MCF 10A (cell line): Measurements from ENCODE around the gene ZNF407. TPM values are rescaled to one million over a fixed set of nuclear protein-coding genes. Genes with fewer than 3 reads are reported as not detected.

Experiments used
- BruUV-seq: library from RNA; stranded (reverse); fragments of 400-500 nt; replicated peaks from 2 replicates; lab custom pipeline; 2021; lab: Mats Ljungman, UMichigan
- CTCF ChIA-PET: fragments of 300-600 bp; sonication (Branson Sonifier 250); formaldehyde crosslinking; extraction: SDS; loops from one replicate; lab custom pipeline; 2021; ENCODE audit warnings: antibody characterized with exemption, inconsistent platforms; lab: Yijun Ruan, JAX
- POLR2A ChIA-PET: fragments of 300-600, 350-650 bp; sonication (Branson Sonifier 250); formaldehyde crosslinking; extraction: SDS; loops from one replicate; lab custom pipeline; 2020; ENCODE audit warnings: antibody characterized with exemption, inconsistent platforms; lab: Yijun Ruan, JAX
- DNase-seq: peaks from one replicate; pipeline ENCODE4 v3.0.0-alpha.2; 2018; ENCODE audit not compliant: unreplicated experiment
- H3K27ac Mint-ChIP-seq: one replicate; pipeline ENCODE4 v1.8.0; 2022; ENCODE audit warnings: mild to moderate bottlenecking, low read depth, mixed read lengths; ENCODE audit not compliant: unreplicated experiment
- H3K27me3 Mint-ChIP-seq: one replicate; pipeline ENCODE4 v1.8.0; 2022; ENCODE audit warnings: mixed read lengths; ENCODE audit not compliant: insufficient read depth, unreplicated experiment
- H3K36me3 Mint-ChIP-seq: one replicate; pipeline ENCODE4 v1.8.0; 2022; ENCODE audit warnings: mild to moderate bottlenecking, moderate library complexity, mixed read lengths; ENCODE audit not compliant: insufficient read depth, unreplicated experiment
- H3K4me1 Mint-ChIP-seq: one replicate; pipeline ENCODE4 v1.8.0; 2022; ENCODE audit warnings: mixed read lengths; ENCODE audit not compliant: insufficient read depth, unreplicated experiment
- H3K4me3 Mint-ChIP-seq: one replicate; pipeline ENCODE4 v1.8.0; 2022; ENCODE audit warnings: mild to moderate bottlenecking, moderate library complexity, mixed read lengths; ENCODE audit not compliant: unreplicated experiment
- H3K9me3 Mint-ChIP-seq: one replicate; pipeline ENCODE4 v1.8.0; 2022; ENCODE audit warnings: mixed read lengths; ENCODE audit not compliant: unreplicated experiment
- intact Hi-C: fragments of 100-400 bp; cut with micrococcal nuclease; formaldehyde crosslinking; loops from 2 replicates; pipeline ENCODE4 v1.14.1; 2022
- total RNA-seq: library from RNA; stranded (reverse); gene quantifications from 2 replicates; pipeline ENCODE4 v1.2.3, GENCODE V29; 2022
- TF ChIP-seq, protein P1 (sequence below): fragments of 200-600 bp; IDR thresholded peaks from one replicate; pipeline ENCODE4 v1.8.0; 2022; ENCODE audit warnings: antibody characterized with exemption, mild to moderate bottlenecking; ENCODE audit not compliant: unreplicated experiment

The ZNF407 gene
- total RNA-seq, 1 experiment from 2014 or later = 9.5 TPM

DNA sequence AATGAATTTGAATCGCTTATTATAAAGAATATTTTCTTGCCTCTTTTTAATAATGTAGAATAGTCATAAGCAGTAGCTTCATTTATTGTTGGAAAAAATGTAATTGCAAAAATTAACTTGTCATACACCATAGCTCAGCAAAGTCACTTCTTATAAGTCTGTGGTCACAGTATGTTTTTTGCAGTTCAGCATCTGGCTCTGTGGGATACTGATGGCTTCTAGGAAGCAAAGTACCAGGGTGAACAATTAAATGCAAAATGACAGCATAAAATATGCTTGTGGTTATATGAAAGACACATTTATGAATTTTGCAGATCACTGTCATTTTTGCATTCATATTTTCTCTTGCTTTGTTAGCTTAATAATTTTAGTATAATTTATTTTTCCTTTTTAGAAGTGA is 116.5 kb downstream of the ZNF407 start:
- Mint-ChIP-seq H3K27ac (no peak overlapping the region), H3K4me1 (peaks cover 5% of the 10 kb centered on the region), H3K27me3 (no peaks in the 10 kb centered on the region), H3K9me3 (no peaks in the 10 kb centered on the region), H3K36me3 (no peaks in the 10 kb centered on the region), H3K4me3 (no peak overlapping the region)
- no peak for DNase-seq
- POLR2A ChIA-PET = interaction anchor here (0.7 kb wide), 1 partner anchor 19 kb away, joined by 3 read pairs; no protein-coding TSS in a partner anchor
- no TSS peak for BruUV-seq
- CTCF ChIA-PET = interaction anchor here (0.9 kb wide), 1 partner anchor 23 kb away, joined by 3 read pairs; no protein-coding TSS in a partner anchor
- intact Hi-C loops = no loop called here
- TF ChIP-seq, protein P1, sequence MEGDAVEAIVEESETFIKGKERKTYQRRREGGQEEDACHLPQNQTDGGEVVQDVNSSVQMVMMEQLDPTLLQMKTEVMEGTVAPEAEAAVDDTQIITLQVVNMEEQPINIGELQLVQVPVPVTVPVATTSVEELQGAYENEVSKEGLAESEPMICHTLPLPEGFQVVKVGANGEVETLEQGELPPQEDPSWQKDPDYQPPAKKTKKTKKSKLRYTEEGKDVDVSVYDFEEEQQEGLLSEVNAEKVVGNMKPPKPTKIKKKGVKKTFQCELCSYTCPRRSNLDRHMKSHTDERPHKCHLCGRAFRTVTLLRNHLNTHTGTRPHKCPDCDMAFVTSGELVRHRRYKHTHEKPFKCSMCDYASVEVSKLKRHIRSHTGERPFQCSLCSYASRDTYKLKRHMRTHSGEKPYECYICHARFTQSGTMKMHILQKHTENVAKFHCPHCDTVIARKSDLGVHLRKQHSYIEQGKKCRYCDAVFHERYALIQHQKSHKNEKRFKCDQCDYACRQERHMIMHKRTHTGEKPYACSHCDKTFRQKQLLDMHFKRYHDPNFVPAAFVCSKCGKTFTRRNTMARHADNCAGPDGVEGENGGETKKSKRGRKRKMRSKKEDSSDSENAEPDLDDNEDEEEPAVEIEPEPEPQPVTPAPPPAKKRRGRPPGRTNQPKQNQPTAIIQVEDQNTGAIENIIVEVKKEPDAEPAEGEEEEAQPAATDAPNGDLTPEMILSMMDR = no peak

DNA sequence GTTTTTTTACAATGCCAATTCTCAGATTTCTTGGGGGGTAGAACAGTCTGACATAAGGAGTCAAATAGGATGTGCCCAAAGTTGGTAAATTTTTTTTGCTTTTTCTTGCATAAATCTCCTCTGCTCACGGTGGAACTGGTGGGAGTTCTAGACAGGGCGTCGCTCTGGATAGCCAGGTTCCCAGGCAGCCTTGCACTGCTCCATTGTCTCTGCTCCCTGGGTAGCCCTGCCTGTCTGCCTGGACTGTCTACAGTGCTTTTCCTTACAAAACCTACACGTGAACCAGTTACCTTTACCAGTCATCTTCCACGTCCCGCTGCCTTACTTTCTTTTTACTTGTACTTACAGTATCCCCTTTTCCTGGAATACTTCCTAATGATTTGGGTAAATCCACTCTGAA is 117.1 kb downstream of the ZNF407 start:
- CTCF ChIA-PET = no interaction called here
- POLR2A ChIA-PET = interaction anchor here (0.6 kb wide), 1 partner anchor 99 kb away, joined by 3 read pairs; no protein-coding TSS in a partner anchor
- Mint-ChIP-seq H3K4me3 (no peak overlapping the region), H3K36me3 (no peaks in the 10 kb centered on the region), H3K4me1 (peaks cover 5% of the 10 kb centered on the region), H3K27me3 (no peaks in the 10 kb centered on the region), H3K27ac (no peak overlapping the region), H3K9me3 (no peaks in the 10 kb centered on the region)
- TF ChIP-seq, protein P1 = no peak
- no peak for DNase-seq
- BruUV-seq = no TSS peak
- intact Hi-C loops = no loop called here

DNA sequence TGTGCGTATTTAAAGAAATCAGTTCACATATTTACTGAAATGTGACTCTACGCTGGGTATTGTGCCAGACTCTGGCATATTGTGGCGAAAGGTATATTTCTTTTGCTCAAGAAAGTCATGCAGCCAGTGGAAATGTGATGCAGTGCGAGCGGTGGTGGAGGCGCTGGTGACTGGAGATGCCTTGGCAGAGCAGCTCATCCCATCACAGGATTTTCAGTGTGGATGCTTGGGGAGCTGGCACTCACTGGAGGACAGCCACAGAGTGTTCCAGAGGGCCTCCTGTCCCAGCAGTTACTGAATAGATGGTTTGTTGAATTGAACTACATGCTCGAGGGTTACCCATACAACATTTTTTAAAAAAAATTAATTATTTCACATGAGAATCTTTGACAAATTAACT is 117.6 kb downstream of the ZNF407 start:
- ChIA-PET CTCF (no interaction called here), POLR2A (interaction anchor here (0.6 kb wide), 1 partner anchor 98 kb away, joined by 3 read pairs; no protein-coding TSS in a partner anchor)
- intact Hi-C loops = no loop called here
- no peak for DNase-seq
- Mint-ChIP-seq H3K9me3 (no peaks in the 10 kb centered on the region), H3K27me3 (no peaks in the 10 kb centered on the region), H3K36me3 (no peaks in the 10 kb centered on the region), H3K27ac (no peak overlapping the region), H3K4me3 (no peak overlapping the region), H3K4me1 (peaks cover 5% of the 10 kb centered on the region)
- BruUV-seq = no TSS peak
- TF ChIP-seq, protein P1 = no peak

DNA sequence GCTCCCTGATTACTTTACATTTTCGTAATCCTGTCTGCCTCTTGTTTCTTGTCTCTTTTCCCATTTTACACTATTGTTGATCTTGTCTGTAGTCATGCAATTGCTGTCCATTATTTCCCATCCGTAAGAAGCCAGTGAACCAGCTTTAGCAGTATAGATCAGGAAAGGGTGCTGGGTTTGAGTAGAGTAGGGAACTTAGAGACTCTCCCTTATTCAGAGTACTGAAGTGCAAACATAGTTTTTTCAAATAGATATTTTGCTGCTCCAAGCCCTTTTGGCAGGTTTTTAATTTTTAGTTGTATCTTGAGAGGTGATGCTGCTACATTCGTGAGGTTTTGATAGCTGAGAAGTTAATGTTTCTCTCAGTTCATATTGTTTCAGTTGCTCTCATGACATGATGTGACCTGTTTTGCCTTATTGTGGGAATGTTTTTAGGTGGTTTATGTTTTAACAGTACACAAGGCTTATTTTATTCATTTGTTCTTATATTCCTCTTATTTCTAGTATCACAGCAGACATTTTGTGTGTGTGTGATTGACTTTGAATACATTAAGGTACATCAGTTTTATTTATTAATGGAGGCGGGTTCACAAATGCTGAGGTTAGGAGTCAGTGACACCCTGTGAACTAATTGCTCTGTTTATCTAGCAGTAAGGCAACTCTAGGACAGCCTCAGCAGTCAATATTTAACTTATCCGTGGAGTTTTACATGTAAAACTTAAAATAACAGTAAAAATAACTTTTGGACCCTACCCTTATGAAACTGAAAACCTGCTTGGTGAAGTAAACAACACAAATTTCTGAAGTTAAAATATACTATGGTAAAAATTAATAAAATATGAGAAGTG is 118.4 kb downstream of the ZNF407 start:
- no peak overlapping the region for H3K4me3 Mint-ChIP-seq
- H3K27me3 Mint-ChIP-seq = no peaks in the 10 kb centered on the region
- no peaks in the 10 kb centered on the region for H3K36me3 Mint-ChIP-seq
- CTCF ChIA-PET = no interaction called here
- H3K9me3 Mint-ChIP-seq = no peaks in the 10 kb centered on the region
- no TSS peak for BruUV-seq
- intact Hi-C loops = no loop called here
- peaks cover 5% of the 10 kb centered on the region for H3K4me1 Mint-ChIP-seq
- H3K27ac Mint-ChIP-seq = no peak overlapping the region
- POLR2A ChIA-PET = no interaction called here
- DNase-seq = no peak
- TF ChIP-seq, protein P1 = no peak
